Endothelial cell (in vitro differentiated cells): Measurements from ENCODE around the gene SUFU. TPM values are rescaled to one million over a fixed set of nuclear protein-coding genes. Genes with fewer than 3 reads are reported as not detected.

ENCODE experiments used
- DNase-seq: peaks from one replicate; pipeline ENCODE4 v3.0.0; 2021; ENCODE audit warnings: low spot score
- H3K27ac Mint-ChIP-seq: one replicate; pipeline ENCODE4 v1.8.0; 2021; ENCODE audit warnings: mixed read lengths, inconsistent platforms; ENCODE audit not compliant: unreplicated experiment
- H3K27me3 Mint-ChIP-seq: one replicate; pipeline ENCODE4 v1.8.0; 2021; ENCODE audit warnings: mild to moderate bottlenecking, moderate library complexity, mixed read lengths, inconsistent platforms; ENCODE audit not compliant: unreplicated experiment
- H3K36me3 Mint-ChIP-seq: one replicate; pipeline ENCODE4 v1.8.0; 2021; ENCODE audit warnings: mild to moderate bottlenecking, low read depth, mixed read lengths, inconsistent platforms; ENCODE audit not compliant: unreplicated experiment
- H3K4me1 Mint-ChIP-seq: one replicate; pipeline ENCODE4 v1.8.0; 2021; ENCODE audit warnings: mild to moderate bottlenecking, mixed read lengths, inconsistent platforms; ENCODE audit not compliant: unreplicated experiment
- H3K4me3 Mint-ChIP-seq: one replicate; pipeline ENCODE4 v1.8.0; 2021; ENCODE audit warnings: mild to moderate bottlenecking, mixed read lengths, inconsistent platforms; ENCODE audit not compliant: unreplicated experiment
- H3K9me3 Mint-ChIP-seq: one replicate; pipeline ENCODE4 v1.8.0; 2021; ENCODE audit warnings: mixed read lengths, inconsistent platforms; ENCODE audit not compliant: unreplicated experiment
- CTCF ChIP-seq: fragments of 200-600 bp; sonication (generic); IDR thresholded peaks from one replicate; pipeline ENCODE4 v1.5.0; 2021; ENCODE audit warnings: antibody characterized with exemption; ENCODE audit not compliant: unreplicated experiment
- total RNA-seq: library from RNA; stranded (reverse); fragmentation: NEBNext Ultra II Directional; extraction: Animal tissue kit (Norgen Biotek cat#: 25700); gene quantifications from one replicate; pipeline ENCODE4 v1.2.1, GENCODE V29; 2021; ENCODE audit not compliant: unreplicated experiment

The SUFU gene
- total RNA-seq, 1 donor from 2014 or later, result 44.4 TPM

- Mint-ChIP-seq H3K27me3 (peaks cover 12% of the 10 kb centered on the region), H3K27ac (peak overlapping the region; percentile 24), H3K36me3 (peaks cover 36% of the 10 kb centered on the region)
These were observed 110.0 kb downstream of the SUFU start for GRCh38 chr10:102613785-102614184.

DNA sequence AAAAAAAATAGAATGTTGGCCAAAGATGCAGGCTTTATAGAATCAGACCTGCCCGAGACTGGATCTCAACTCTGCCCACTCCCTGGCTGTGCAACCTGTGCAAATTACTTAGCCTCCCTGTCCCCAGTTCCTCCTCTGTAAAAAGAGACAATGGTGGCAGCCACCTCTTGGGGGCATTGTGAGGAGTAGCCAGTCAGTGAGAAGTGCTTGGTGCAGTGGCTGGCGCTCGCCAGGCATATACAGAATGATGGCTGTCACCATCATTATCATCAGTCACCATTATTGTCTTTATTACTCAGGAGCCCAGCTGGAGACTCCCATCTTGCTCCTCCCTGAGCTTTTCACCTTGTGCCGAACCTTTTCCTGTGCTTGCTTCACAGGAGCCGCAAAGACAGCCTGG, 111.1 kb downstream of the SUFU start:
- no peak for TF ChIP-seq CTCF
- H3K4me1 Mint-ChIP-seq, result peaks cover 45% of the 10 kb centered on the region
- H3K9me3 Mint-ChIP-seq, result no peaks in the 10 kb centered on the region

More at GRCh38 chr10:102613785-102614184, 110.0 kb downstream of the SUFU start:
- Mint-ChIP-seq H3K4me3 (no peak overlapping the region), H3K9me3 (no peaks in the 10 kb centered on the region), H3K4me1 (peaks cover 52% of the 10 kb centered on the region)
- no peak for TF ChIP-seq CTCF
- DNase-seq, result no peak

GRCh38 chr10:102615361-102615760, 111.6 kb downstream of the SUFU start:
- Mint-ChIP-seq H3K4me1 (peaks cover 43% of the 10 kb centered on the region), H3K36me3 (peaks cover 33% of the 10 kb centered on the region), H3K9me3 (no peaks in the 10 kb centered on the region), H3K27me3 (peaks cover 13% of the 10 kb centered on the region), H3K27ac (peak overlapping the region; percentile 8), H3K4me3 (peak overlapping the region; percentile 67)
- TF ChIP-seq CTCF, result peak; percentile 36
- peak; percentile 57 for DNase-seq

More for the DNA sequence above, 111.1 kb downstream of the SUFU start:
- DNase-seq, result no peak
- peaks cover 33% of the 10 kb centered on the region for H3K36me3 Mint-ChIP-seq
- H3K4me3 Mint-ChIP-seq, result peak overlapping the region; percentile 67
- H3K27me3 Mint-ChIP-seq, result peaks cover 13% of the 10 kb centered on the region
- H3K27ac Mint-ChIP-seq, result peak overlapping the region; percentile 8

DNA sequence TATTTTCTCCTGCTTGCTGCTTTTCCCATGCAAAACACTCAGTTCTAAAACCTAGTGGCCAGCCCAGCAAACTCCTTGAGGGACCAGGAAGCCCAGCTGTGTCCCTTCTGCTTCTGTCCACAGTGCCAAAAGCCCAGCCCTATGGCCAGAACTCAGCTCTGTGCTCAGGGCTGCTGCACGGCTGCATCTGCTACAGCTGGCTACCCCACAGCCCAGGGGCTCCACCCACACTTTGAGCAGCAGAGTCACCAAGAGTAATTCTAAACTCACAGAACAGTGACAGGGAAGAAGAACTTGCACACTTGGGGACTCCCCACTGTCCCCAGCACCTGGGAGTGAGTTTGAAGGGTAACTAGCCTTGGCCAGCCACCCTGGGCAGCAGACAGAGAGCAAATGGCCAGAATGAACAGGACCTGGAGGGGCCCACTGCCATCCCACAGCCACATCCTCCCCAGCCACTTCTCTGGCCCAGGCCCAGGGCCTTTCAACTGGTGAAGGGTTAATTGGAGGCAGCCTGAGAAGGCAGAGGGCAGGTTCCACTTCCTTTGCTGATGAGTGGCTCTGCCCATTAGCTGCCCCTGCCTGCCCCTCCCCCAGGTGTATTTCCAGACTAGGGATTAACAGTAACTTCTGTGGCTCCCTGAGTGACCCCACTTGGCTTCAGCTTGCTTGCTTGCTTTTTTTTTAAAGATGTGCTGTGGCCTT, 112.4 kb downstream of the SUFU start:
- no peak for DNase-seq
- H3K9me3 Mint-ChIP-seq, result no peaks in the 10 kb centered on the region
- peaks cover 43% of the 10 kb centered on the region for H3K4me1 Mint-ChIP-seq
- TF ChIP-seq CTCF, result no peak
- H3K27me3 Mint-ChIP-seq, result peaks cover 13% of the 10 kb centered on the region
- H3K36me3 Mint-ChIP-seq, result peaks cover 26% of the 10 kb centered on the region
- H3K4me3 Mint-ChIP-seq, result no peak overlapping the region
- no peak overlapping the region for H3K27ac Mint-ChIP-seq

GRCh38 chr10:102617041-102617440, 113.3 kb downstream of the SUFU start:
- Mint-ChIP-seq H3K27ac (no peak overlapping the region), H3K36me3 (peaks cover 29% of the 10 kb centered on the region), H3K27me3 (peaks cover 13% of the 10 kb centered on the region), H3K4me1 (peaks cover 42% of the 10 kb centered on the region), H3K9me3 (no peaks in the 10 kb centered on the region), H3K4me3 (peak overlapping the region; percentile 76)
- TF ChIP-seq CTCF, result no peak
- no peak for DNase-seq
